SK-N-MC (cell line): ENCODE results near the gene CLCN2.

ENCODE experiments used
- DNase-seq: peaks from one replicate; pipeline ENCODE4 v3.0.0-alpha.2; 2011; ENCODE audit warnings: low read depth, low spot score
- H3K27ac ChIP-seq: fragments of 200-600 bp; sonication (generic); 2 replicates; pipeline ENCODE4 v1.5.1; 2016; ENCODE audit warnings: mixed run types
- H3K36me3 ChIP-seq: fragments of 200-600 bp; sonication (generic); 2 replicates; pipeline ENCODE4 v1.6.1; 2017; ENCODE audit warnings: antibody characterized with exemption, low read length, mixed read lengths; ENCODE audit not compliant: insufficient read depth
- H3K4me3 ChIP-seq: fragments of 200-600 bp; sonication (generic); 2 replicates; pipeline ENCODE4 v1.5.1; 2016
- H3K9ac ChIP-seq: fragments of 200-600 bp; sonication (generic); 2 replicates; pipeline ENCODE4 v1.8.0; 2017; ENCODE audit warnings: mixed run types, mixed read lengths; ENCODE audit not compliant: insufficient read length
- H3K9me3 ChIP-seq: fragments of 200-600 bp; sonication (generic); 2 replicates; pipeline ENCODE4 v1.6.1; 2017; ENCODE audit warnings: low read depth, mild to moderate bottlenecking, antibody characterized with exemption, low read length, moderate library complexity, mixed read lengths
- EZH2 ChIP-seq: fragments of 200-600 bp; sonication (generic); IDR thresholded peaks from one replicate; pipeline ENCODE4 v1.6.1; 2017; ENCODE audit warnings: antibody characterized with exemption
- FOXP2 ChIP-seq: optimal IDR thresholded peaks from 2 replicates; pipeline ENCODE3; 2011; ENCODE audit warnings: mild to moderate bottlenecking, moderate library complexity; ENCODE audit not compliant: insufficient read depth; ENCODE audit errors: extremely low read length, control extremely low read depth
- POLR2AphosphoS5 ChIP-seq: IDR thresholded peaks from 2 replicates; pipeline ENCODE4 v1.6.1; 2012; ENCODE audit warnings: mild to moderate bottlenecking, low read depth, low read length, borderline replicate concordance

CLCN2 gene

GRCh38 chr3:184358124-184358767 lies 3.2 kb downstream of the CLCN2 start:
- Histone ChIP-seq H3K36me3 (no peaks in the 10 kb centered on the region; the same call in 1 of the 2 replicates), H3K27ac (no peak overlapping the region), H3K4me3 (no peak overlapping the region), H3K9ac (no peak overlapping the region), H3K9me3 (no peaks in the 10 kb centered on the region)
- no peak for DNase-seq
- TF ChIP-seq EZH2 (no peak), POLR2AphosphoS5 (no peak), FOXP2 (no peak)

- DNase-seq: no peak
- no peak overlapping the region for H3K9ac ChIP-seq
- no peak overlapping the region for H3K27ac ChIP-seq
- TF ChIP-seq FOXP2 (no peak), EZH2 (no peak)
- no peaks in the 10 kb centered on the region for H3K9me3 ChIP-seq
- no peaks in the 10 kb centered on the region; the same call in 1 of the 2 replicates for H3K36me3 ChIP-seq
- H3K4me3 ChIP-seq: no peak overlapping the region
These were observed 3.9 kb downstream of the CLCN2 start for GRCh38 chr3:184357248-184358123.

GRCh38 chr3:184355261-184356040 lies 6.0 kb downstream of the CLCN2 start:
- no peak overlapping the region for H3K9ac ChIP-seq
- no peaks in the 10 kb centered on the region; the same call in 1 of the 2 replicates for H3K36me3 ChIP-seq
- DNase-seq: no peak
- no peak for TF ChIP-seq EZH2
- TF ChIP-seq POLR2AphosphoS5: no peak
- TF ChIP-seq FOXP2: no peak
- H3K27ac ChIP-seq: no peak overlapping the region
- H3K4me3 ChIP-seq: no peak overlapping the region
- H3K9me3 ChIP-seq: no peaks in the 10 kb centered on the region

GRCh38 chr3:184354754-184355153 lies 6.7 kb downstream of the CLCN2 start:
- no peak for DNase-seq
- Histone ChIP-seq H3K9me3 (no peaks in the 10 kb centered on the region), H3K36me3 (no peaks in the 10 kb centered on the region; the same call in 1 of the 2 replicates), H3K27ac (no peak overlapping the region), H3K4me3 (no peak overlapping the region), H3K9ac (no peak overlapping the region)
- TF ChIP-seq EZH2 (no peak), FOXP2 (no peak), POLR2AphosphoS5 (no peak)

- H3K9ac ChIP-seq: no peak overlapping the region
- no peak for DNase-seq
These were observed 7.2 kb downstream of the CLCN2 start for GRCh38 chr3:184354121-184354728.

GRCh38 chr3:184353546-184353941 lies 7.9 kb downstream of the CLCN2 start:
- Histone ChIP-seq H3K9ac (no peak overlapping the region), H3K4me3 (no peak overlapping the region), H3K9me3 (no peaks in the 10 kb centered on the region), H3K36me3 (no peaks in the 10 kb centered on the region; the same call in 1 of the 2 replicates), H3K27ac (no peak overlapping the region)
- DNase-seq: no peak
- TF ChIP-seq EZH2 (no peak), FOXP2 (no peak), POLR2AphosphoS5 (no peak)

More at GRCh38 chr3:184354121-184354728, 7.2 kb downstream of the CLCN2 start:
- Histone ChIP-seq H3K9me3 (no peaks in the 10 kb centered on the region), H3K36me3 (no peaks in the 10 kb centered on the region; the same call in 1 of the 2 replicates), H3K27ac (no peak overlapping the region), H3K4me3 (no peak overlapping the region)
- TF ChIP-seq EZH2 (no peak), POLR2AphosphoS5 (no peak), FOXP2 (no peak)

- Histone ChIP-seq H3K36me3 (no peaks in the 10 kb centered on the region), H3K9ac (no peak overlapping the region), H3K4me3 (no peak overlapping the region), H3K9me3 (no peaks in the 10 kb centered on the region), H3K27ac (no peak overlapping the region)
- DNase-seq: no peak
- TF ChIP-seq POLR2AphosphoS5 (no peak; the same call in 1 of the 2 replicates), EZH2 (no peak), FOXP2 (no peak)
These were observed 8.4 kb downstream of the CLCN2 start for GRCh38 chr3:184352897-184353545.
